IMR-90 (cell line): ENCODE results near the gene PSMD8. TPM values are rescaled to one million over a fixed set of nuclear protein-coding genes. Genes with fewer than 3 reads are reported as not detected.

Experiments used
- ATAC-seq: fragments of 200-7000 bp; cut with Tn5 transposase; 2 replicates; pipeline ENCODE4 v1.9.1; 2020; ENCODE audit warnings: low read depth, mild to moderate bottlenecking, moderate library complexity
- BruUV-seq: library from RNA; stranded (reverse); fragments of 400-500 nt; replicated peaks from 2 replicates; lab custom pipeline; 2021; lab: Mats Ljungman, UMichigan
- CTCF ChIA-PET: fragments of 300-600 bp; formaldehyde crosslinking; extraction: SDS; loops from one replicate; lab custom pipeline; 2021; ENCODE audit warnings: antibody characterized with exemption; lab: Yijun Ruan, JAX
- POLR2A ChIA-PET: fragments of 300-600 bp; sonication (Branson Sonifier 250); formaldehyde crosslinking; loops from one replicate; lab custom pipeline; 2022; ENCODE audit warnings: antibody characterized with exemption; ENCODE audit not compliant: unreplicated experiment; lab: Charles Lee
- DNase-seq: peaks from one replicate; pipeline ENCODE4 v3.0.0; 2013
- H2AFZ ChIP-seq: replicated peaks from 2 replicates; pipeline ENCODE3; 2013; ENCODE audit warnings: low read length, mild to moderate bottlenecking; ENCODE audit not compliant: poor library complexity
- H2AK5ac ChIP-seq: 2 replicates; pipeline ENCODE4 v1.6.1; 2013; ENCODE audit warnings: low read depth, low read length, inconsistent platforms
- H2AK9ac ChIP-seq: replicated peaks from 2 replicates; pipeline ENCODE3; 2013; ENCODE audit warnings: mild to moderate bottlenecking, low read depth, low read length, moderate library complexity; ENCODE audit not compliant: poor library complexity
- H2BK120ac ChIP-seq: 2 replicates; pipeline ENCODE4 v1.6.1; 2013; ENCODE audit warnings: low read depth, low read length, inconsistent platforms
- H2BK15ac ChIP-seq: 3 replicates; pipeline ENCODE4 v1.6.1; 2013; ENCODE audit warnings: low read depth, low read length, inconsistent platforms
- H2BK20ac ChIP-seq: 2 replicates; pipeline ENCODE4 v1.6.1; 2013; ENCODE audit warnings: low read depth, mild to moderate bottlenecking, inconsistent platforms, low read length, moderate library complexity
- H2BK5ac ChIP-seq: 2 replicates; pipeline ENCODE4 v1.6.1; 2013; ENCODE audit warnings: mild to moderate bottlenecking, low read depth, low read length, inconsistent platforms; ENCODE audit not compliant: poor library complexity, severe bottlenecking
- H3K14ac ChIP-seq: replicated peaks from 2 replicates; pipeline ENCODE4 v1.6.1; 2013; ENCODE audit warnings: low read depth, low read length, inconsistent platforms
- H3K18ac ChIP-seq: 2 replicates; pipeline ENCODE4 v1.6.1; 2013; ENCODE audit warnings: low read depth, low read length, control low read depth
- H3K23ac ChIP-seq: 2 replicates; pipeline ENCODE4 v1.6.1; 2013; ENCODE audit warnings: low read depth, low read length, inconsistent platforms
- H3K27ac ChIP-seq: 2 replicates; pipeline ENCODE4 v1.5.1; 2013; ENCODE audit warnings: mild to moderate bottlenecking, control low read depth, low read length; ENCODE audit not compliant: insufficient read depth
- H3K27me3 ChIP-seq: 2 replicates; pipeline ENCODE4 v1.6.1; 2013; ENCODE audit warnings: low read length; ENCODE audit not compliant: control insufficient read depth, insufficient read depth
- H3K36me3 ChIP-seq: 2 replicates; pipeline ENCODE4 v1.6.1; 2013; ENCODE audit warnings: low read length, mixed read lengths; ENCODE audit not compliant: control insufficient read depth, insufficient read depth
- H3K4ac ChIP-seq: 2 replicates; pipeline ENCODE4 v1.6.1; 2013; ENCODE audit warnings: low read depth, low read length, inconsistent platforms
- H3K4me1 ChIP-seq: 2 replicates; pipeline ENCODE4 v1.6.1; 2013; ENCODE audit warnings: low read length, mixed read lengths; ENCODE audit not compliant: control insufficient read depth, insufficient read depth
- H3K4me2 ChIP-seq: 2 replicates; pipeline ENCODE4 v1.6.1; 2013; ENCODE audit warnings: low read depth, mild to moderate bottlenecking, control low read depth, low read length, moderate library complexity
- H3K4me3 ChIP-seq: 2 replicates; pipeline ENCODE4 v1.5.1; 2013; ENCODE audit warnings: low read depth, mild to moderate bottlenecking, control low read depth, low read length, moderate library complexity; ENCODE audit not compliant: insufficient read depth
- H3K56ac ChIP-seq: 2 replicates; pipeline ENCODE4 v1.6.1; 2013; ENCODE audit warnings: low read length, inconsistent platforms; ENCODE audit not compliant: insufficient read depth; ENCODE audit errors: extremely low read depth
- H3K79me1 ChIP-seq, 2 experiments: 2 replicates each; pipeline ENCODE4 v1.6.1; 2013; ENCODE audit warnings: low read length in 2 of 2, inconsistent platforms in 1 of 2, low read depth in 1 of 2
- H3K9ac ChIP-seq: 2 replicates; pipeline ENCODE4 v1.6.1; 2013; ENCODE audit warnings: low read depth, low read length, control low read depth
- H3K9me1 ChIP-seq: 2 replicates; pipeline ENCODE4 v1.6.1; 2013; ENCODE audit warnings: low read length, inconsistent platforms; ENCODE audit not compliant: insufficient read depth
- H3K9me3 ChIP-seq: 2 replicates; pipeline ENCODE4 v1.6.1; 2013; ENCODE audit warnings: low read length; ENCODE audit not compliant: control insufficient read depth, insufficient read depth
- H4K20me1 ChIP-seq: 2 replicates; pipeline ENCODE4 v1.6.1; 2013; ENCODE audit warnings: low read length, inconsistent platforms; ENCODE audit not compliant: insufficient read depth
- H4K5ac ChIP-seq: 2 replicates; pipeline ENCODE4 v1.6.1; 2013; ENCODE audit warnings: mild to moderate bottlenecking, low read depth, low read length, control low read depth
- H4K8ac ChIP-seq, 2 experiments: 2 replicates each; pipeline ENCODE4 v1.6.1; 2013; ENCODE audit warnings: low read depth in 2 of 2, low read length in 2 of 2, control low read depth in 1 of 2, inconsistent platforms in 1 of 2
- H4K91ac ChIP-seq: 2 replicates; pipeline ENCODE4 v1.6.1; 2013; ENCODE audit warnings: low read depth, low read length, inconsistent platforms; ENCODE audit not compliant: insufficient read depth
- FOS ChIP-seq: fragments of 150-350 bp; IDR thresholded peaks from 2 replicates; pipeline ENCODE4 v1.6.1; 2016; ENCODE audit warnings: low read depth, low read length
- MAFK ChIP-seq: IDR thresholded peaks from 2 replicates; pipeline ENCODE4 v1.6.1; 2012; ENCODE audit warnings: low read depth, low read length, improper control_type of control experiment
- RAD21 ChIP-seq: IDR thresholded peaks from 2 replicates; pipeline ENCODE4 v1.6.1; 2012; ENCODE audit warnings: low read length, improper control_type of control experiment
- WGBS, 2 experiments: methylation state at CpG; one replicate each; pipeline versions ENCODE4 v1.1.5 to v1.1.7; 2013; ENCODE audit warnings: missing lambda C conversion rate in 2 of 2; ENCODE audit not compliant: insufficient read length in 1 of 2; ENCODE audit errors: extremely low coverage in 2 of 2; 5-methylcytosine and 5-hydroxymethylcytosine counted together
- dilution Hi-C: fragments of 300-500 bp; cut with HindIII; formaldehyde crosslinking; loops from one replicate; pipeline ENCODE4 v1.14.3; 2018; ENCODE audit warnings: low sequenced_read_pairs; ENCODE audit not compliant: unreplicated experiment
- in situ Hi-C: fragments of 300-500 bp; cut with MboI; formaldehyde crosslinking; loops from 3 replicates; pipeline ENCODE4 v1.14.3; 2019; ENCODE audit warnings: low sequenced_read_pairs, inconsistent platforms, mixed read lengths
- intact Hi-C: fragments of 100-400 bp; cut with micrococcal nuclease; formaldehyde crosslinking; loops from 2 replicates; pipeline ENCODE4 v1.10.0; 2022
- polyA plus RNA-seq, 3 experiments: library from polyadenylated mRNA; depleted of rRNA; stranded (reverse); fragments of >200 nt; gene quantifications; 2 replicates each; pipeline ENCODE4 v1.2.3, GENCODE V29; 2012; ENCODE audit warnings: low replicate concordance in 1 of 3
- total RNA-seq: library from RNA; depleted of rRNA; stranded (reverse); fragments of >200 nt; gene quantifications from 2 replicates; pipeline ENCODE4 v1.2.3, GENCODE V29; 2012

PSMD8 gene
- total and polyA plus RNA-seq, 2 of the 4 experiments (the other 2 are of a cell fraction) = 475 to 644 TPM

DNA sequence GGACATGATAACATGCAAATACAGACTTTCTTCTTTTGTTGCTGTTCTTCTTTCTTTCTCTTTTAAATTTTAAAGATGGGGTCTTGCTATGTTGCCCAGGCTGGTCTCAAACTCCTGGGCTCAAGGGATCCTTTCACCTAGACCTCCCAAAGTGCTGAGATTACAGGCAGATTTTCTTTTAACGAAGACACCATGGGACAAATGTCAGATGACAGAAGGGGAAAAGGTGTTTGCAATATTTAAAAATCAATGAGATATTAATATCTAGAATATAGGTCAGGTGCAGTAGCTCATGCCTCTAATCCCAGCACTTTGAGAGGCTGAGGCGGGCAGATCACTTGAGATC lies 55.4 kb downstream of the PSMD8 start:
- no peak overlapping the region for H3K4me2 ChIP-seq
- no peak overlapping the region for H4K5ac ChIP-seq
- H3K18ac ChIP-seq = no peak overlapping the region
- H3K4me3 ChIP-seq = no peak overlapping the region
- no peaks in the 10 kb centered on the region for H3K9me3 ChIP-seq
- POLR2A ChIA-PET = no interaction called here
- no peak overlapping the region for H2BK5ac ChIP-seq
- no peak overlapping the region for H2AK5ac ChIP-seq
- no peaks in the 10 kb centered on the region for H3K36me3 ChIP-seq
- H4K91ac ChIP-seq = no peak overlapping the region
- in situ Hi-C loops (no loop called here), dilution Hi-C loops (no loop called here), intact Hi-C loops (no loop called here)
- DNase-seq (no peak), ATAC-seq (no peak)
- H3K27me3 ChIP-seq = peaks cover 39% of the 10 kb centered on the region
- no TSS peak for BruUV-seq
- no peak overlapping the region for H3K9ac ChIP-seq
- no peak overlapping the region for H2BK15ac ChIP-seq
- H3K79me1 ChIP-seq = no peaks in the 10 kb centered on the region
- no peak overlapping the region for H2AFZ ChIP-seq
- H3K27ac ChIP-seq = no peak overlapping the region
- H4K20me1 ChIP-seq = no peaks in the 10 kb centered on the region
- CTCF ChIA-PET = no interaction called here
- H3K14ac ChIP-seq = no peak overlapping the region
- H2BK120ac ChIP-seq = no peak overlapping the region
- WGBS, 2 experiments = no CpG with 5 or more reads among the region's 2 CpGs
- H3K23ac ChIP-seq = no peak overlapping the region
- H2BK20ac ChIP-seq = no peak overlapping the region
- TF ChIP-seq FOS (no peak), MAFK (no peak), RAD21 (no peak)
- H4K8ac ChIP-seq = no peak overlapping the region
- H3K56ac ChIP-seq = no peak overlapping the region
- H3K4me1 ChIP-seq = no peaks in the 10 kb centered on the region
- H2AK9ac ChIP-seq = no peak overlapping the region
- no peak overlapping the region for H3K4ac ChIP-seq
- H3K9me1 ChIP-seq = no peaks in the 10 kb centered on the region
